Measurements from ENCODE around the gene LRRC4C. TPM values are rescaled to one million over a fixed set of nuclear protein-coding genes. Genes with fewer than 3 reads are reported as not detected.
A peak's percentile ranks its signal among the peaks of the same experiment; 100 is the strongest.

LRRC4C gene
- total RNA-seq, 1 experiment from 2014 or later = not detected

GRCh38 chr11:40133498-40133897 lies 1326.0 kb downstream of the LRRC4C start:
- POLR2A ChIA-PET = no interaction called here
- H3K27ac Mint-ChIP-seq (ENCODE audit: low read depth, unreplicated experiment) = no peak overlapping the region
- intact Hi-C loops (cut with micrococcal nuclease) = no loop called here

GRCh38 chr11:40132912-40133311 lies 1326.5 kb downstream of the LRRC4C start:
- intact Hi-C loops (cut with micrococcal nuclease) = no loop called here
- H3K4me1 Mint-ChIP-seq (ENCODE audit: insufficient read depth, unreplicated experiment) = peaks cover 9% of the 10 kb centered on the region
- BruUV-seq (replicated peaks) = no TSS peak
- no peak overlapping the region for H3K27ac Mint-ChIP-seq (ENCODE audit: low read depth, unreplicated experiment)
- no peak overlapping the region for H3K4me3 Mint-ChIP-seq (ENCODE audit: unreplicated experiment)
- TF ChIP-seq CTCF (IDR thresholded peaks at IDR 0.05; ENCODE audit: unreplicated experiment) = no peak
- H3K27me3 Mint-ChIP-seq (ENCODE audit: insufficient read depth, unreplicated experiment) = no peaks in the 10 kb centered on the region
- H3K36me3 Mint-ChIP-seq (ENCODE audit: insufficient read depth, unreplicated experiment) = no peaks in the 10 kb centered on the region
- POLR2A ChIA-PET = no interaction called here
- H3K9me3 Mint-ChIP-seq (ENCODE audit: unreplicated experiment) = no peaks in the 10 kb centered on the region
- CTCF ChIA-PET = interaction anchor here (0.5 to 0.6 kb wide), 2 partner anchors 424 to 614 kb away, joined by 3 read pairs; no protein-coding TSS in a partner anchor
- DNase-seq (ENCODE audit: unreplicated experiment) = no peak

More at GRCh38 chr11:40133498-40133897, 1326.0 kb downstream of the LRRC4C start:
- BruUV-seq (replicated peaks) = no TSS peak
- DNase-seq (ENCODE audit: unreplicated experiment) = no peak
- peaks cover 9% of the 10 kb centered on the region for H3K4me1 Mint-ChIP-seq (ENCODE audit: insufficient read depth, unreplicated experiment)
- CTCF ChIA-PET = interaction anchor here (0.6 kb wide), 1 partner anchor 424 kb away, joined by 3 read pairs; no protein-coding TSS in a partner anchor
- H3K9me3 Mint-ChIP-seq (ENCODE audit: unreplicated experiment) = no peaks in the 10 kb centered on the region
- no peak overlapping the region for H3K4me3 Mint-ChIP-seq (ENCODE audit: unreplicated experiment)
- no peaks in the 10 kb centered on the region for H3K27me3 Mint-ChIP-seq (ENCODE audit: insufficient read depth, unreplicated experiment)
- TF ChIP-seq CTCF (IDR thresholded peaks at IDR 0.05; ENCODE audit: unreplicated experiment) = no peak
- no peaks in the 10 kb centered on the region for H3K36me3 Mint-ChIP-seq (ENCODE audit: insufficient read depth, unreplicated experiment)

GRCh38 chr11:40130427-40130826 lies 1329.0 kb downstream of the LRRC4C start:
- H3K27ac Mint-ChIP-seq (ENCODE audit: low read depth, unreplicated experiment) = no peak overlapping the region
- peak; percentile 33 for TF ChIP-seq CTCF (IDR thresholded peaks at IDR 0.05; ENCODE audit: unreplicated experiment)
- POLR2A ChIA-PET = no interaction called here
- H3K27me3 Mint-ChIP-seq (ENCODE audit: insufficient read depth, unreplicated experiment) = no peaks in the 10 kb centered on the region
- intact Hi-C loops (cut with micrococcal nuclease) = loop anchor here (1.0 kb wide), 1 partner anchor 1071 kb away; no protein-coding TSS in a partner anchor
- H3K4me3 Mint-ChIP-seq (ENCODE audit: unreplicated experiment) = no peak overlapping the region
- H3K9me3 Mint-ChIP-seq (ENCODE audit: unreplicated experiment) = no peaks in the 10 kb centered on the region
- peak; percentile 12 for DNase-seq (ENCODE audit: unreplicated experiment)
- CTCF ChIA-PET = interaction anchor here (0.6 to 0.7 kb wide), 4 partner anchors 135 to 1013 kb away, joined by 3 to 4 read pairs (median 4); no protein-coding TSS in a partner anchor
- no peaks in the 10 kb centered on the region for H3K36me3 Mint-ChIP-seq (ENCODE audit: insufficient read depth, unreplicated experiment)
- BruUV-seq (replicated peaks) = no TSS peak
- peaks cover 9% of the 10 kb centered on the region for H3K4me1 Mint-ChIP-seq (ENCODE audit: insufficient read depth, unreplicated experiment)

GRCh38 chr11:40129266-40129665 lies 1330.2 kb downstream of the LRRC4C start:
- intact Hi-C loops (cut with micrococcal nuclease) = loop anchor here (1.0 to 10.0 kb wide), 3 partner anchors 165 to 1334 kb away; no protein-coding TSS in a partner anchor
- Mint-ChIP-seq H3K27me3 (ENCODE audit: insufficient read depth, unreplicated experiment) (no peaks in the 10 kb centered on the region), H3K27ac (ENCODE audit: low read depth, unreplicated experiment) (no peak overlapping the region), H3K9me3 (ENCODE audit: unreplicated experiment) (peaks cover 5% of the 10 kb centered on the region), H3K36me3 (ENCODE audit: insufficient read depth, unreplicated experiment) (no peaks in the 10 kb centered on the region), H3K4me3 (ENCODE audit: unreplicated experiment) (no peak overlapping the region), H3K4me1 (ENCODE audit: insufficient read depth, unreplicated experiment) (peaks cover 9% of the 10 kb centered on the region)
- CTCF ChIA-PET = interaction anchor here (0.6 to 1.3 kb wide), 9 partner anchors 9 to 1039 kb away, joined by 3 to 5 read pairs (median 3); no protein-coding TSS in a partner anchor
- BruUV-seq (replicated peaks) = no TSS peak
- DNase-seq (ENCODE audit: unreplicated experiment) = peak; percentile 34
- peak; percentile 57 for TF ChIP-seq CTCF (IDR thresholded peaks at IDR 0.05; ENCODE audit: unreplicated experiment)
- POLR2A ChIA-PET = no interaction called here

Data from MCF 10A (cell line).